Neural progenitor cell (in vitro differentiated cells): Measurements from ENCODE around the gene OGFOD2. TPM values are rescaled to one million over a fixed set of nuclear protein-coding genes. Genes with fewer than 3 reads are reported as not detected.
A peak's percentile ranks its signal among the peaks of the same experiment; 100 is the strongest.

Source experiments
- DNase-seq: peaks from one replicate; pipeline ENCODE4 v3.0.0-alpha.2; 2016; ENCODE audit warnings: low spot score
- H2AFZ ChIP-seq: fragments of 200-600 bp; sonication (generic); replicated peaks from 2 replicates; pipeline ENCODE4 v1.6.1; 2016; ENCODE audit warnings: antibody characterized with exemption
- H3F3A ChIP-seq: fragments of 200-600 bp; sonication (generic); 2 replicates; pipeline ENCODE4 v1.6.1; 2016; ENCODE audit warnings: antibody characterized with exemption, low read depth
- H3K27ac ChIP-seq: fragments of 200-600 bp; sonication (generic); 2 replicates; pipeline ENCODE4 v1.5.1; 2016; ENCODE audit warnings: mild to moderate bottlenecking
- H3K27me3 ChIP-seq: fragments of 200-600 bp; sonication (generic); 2 replicates; pipeline ENCODE4 v1.6.1; 2016; ENCODE audit warnings: mild to moderate bottlenecking, moderate library complexity
- H3K36me3 ChIP-seq: fragments of 200-600 bp; sonication (generic); 2 replicates; pipeline ENCODE4 v1.5.1; 2016
- H3K4me1 ChIP-seq: fragments of 200-600 bp; sonication (generic); 2 replicates; pipeline ENCODE4 v1.6.1; 2016; ENCODE audit warnings: mixed run types
- H3K4me2 ChIP-seq: fragments of 200-600 bp; sonication (generic); 2 replicates; pipeline ENCODE4 v1.6.1; 2016
- H3K4me3 ChIP-seq: fragments of 200-600 bp; sonication (generic); 2 replicates; pipeline ENCODE4 v1.5.1; 2016
- H3K79me2 ChIP-seq: fragments of 200-600 bp; sonication (generic); 2 replicates; pipeline ENCODE4 v1.6.1; 2016; ENCODE audit warnings: low read depth
- H3K9ac ChIP-seq: fragments of 200-600 bp; sonication (generic); 2 replicates; pipeline ENCODE4 v1.6.1; 2016
- H3K9me3 ChIP-seq: fragments of 200-600 bp; sonication (generic); 2 replicates; pipeline ENCODE4 v1.5.1; 2016; ENCODE audit warnings: low read depth
- H4K20me1 ChIP-seq: fragments of 200-600 bp; sonication (generic); 2 replicates; pipeline ENCODE4 v1.6.1; 2016; ENCODE audit warnings: low read depth
- H3K27ac Mint-ChIP-seq: 3 replicates; pipeline ENCODE4 v1.8.0; 2021; ENCODE audit warnings: mixed read lengths
- H3K27me3 Mint-ChIP-seq: 2 replicates; pipeline ENCODE4 v1.8.0; 2022; ENCODE audit warnings: low read depth, mild to moderate bottlenecking, inconsistent platforms, moderate library complexity, mixed read lengths; ENCODE audit not compliant: insufficient read depth
- H3K36me3 Mint-ChIP-seq: 3 replicates; pipeline ENCODE4 v1.8.0; 2021; ENCODE audit warnings: mixed read lengths
- H3K4me1 Mint-ChIP-seq: 3 replicates; pipeline ENCODE4 v1.8.0; 2021; ENCODE audit warnings: mixed read lengths
- H3K4me3 Mint-ChIP-seq: 3 replicates; pipeline ENCODE4 v1.8.0; 2021; ENCODE audit warnings: mild to moderate bottlenecking, moderate library complexity, mixed read lengths
- H3K9me3 Mint-ChIP-seq: 3 replicates; pipeline ENCODE4 v1.8.0; 2020; ENCODE audit warnings: mixed read lengths
- EZH2 ChIP-seq: fragments of 200-600 bp; sonication (generic); IDR thresholded peaks from 2 replicates; pipeline ENCODE4 v1.6.1; 2017; ENCODE audit warnings: antibody characterized with exemption, mild to moderate bottlenecking, moderate library complexity
- EZH2phosphoT487 ChIP-seq: fragments of 200-600 bp; sonication (generic); IDR thresholded peaks from 2 replicates; pipeline ENCODE4 v1.6.1; 2017; ENCODE audit warnings: antibody characterized with exemption
- total RNA-seq: library from RNA; depleted of rRNA; stranded (reverse); fragments of >200 nt; gene quantifications from 2 replicates; pipeline ENCODE4 v1.2.3, GENCODE V29; 2015; ENCODE audit warnings: low replicate concordance
- TF ChIP-seq, protein P1 (sequence below): fragments of 200-600 bp; sonication (generic); IDR thresholded peaks from 2 replicates; pipeline ENCODE4 v1.5.1; 2017; ENCODE audit warnings: antibody characterized with exemption, mild to moderate bottlenecking

The OGFOD2 gene
- total RNA-seq, 1 donor from 2014 or later = 9.9 TPM

- H3K4me1 Mint-ChIP-seq = peaks cover 33% of the 10 kb centered on the region
- peaks cover 10% of the 10 kb centered on the region for H3K79me2 ChIP-seq
- no peak overlapping the region for H3K4me3 ChIP-seq
- DNase-seq = no peak
- H3K36me3 ChIP-seq = no peaks in the 10 kb centered on the region
- H3K9ac ChIP-seq = no peak overlapping the region
- peaks cover 16% of the 10 kb centered on the region for H4K20me1 ChIP-seq
- H3F3A ChIP-seq = no peaks in the 10 kb centered on the region
- TF ChIP-seq EZH2 = no peak
- TF ChIP-seq EZH2phosphoT487 = no peak
- TF ChIP-seq, protein P1, sequence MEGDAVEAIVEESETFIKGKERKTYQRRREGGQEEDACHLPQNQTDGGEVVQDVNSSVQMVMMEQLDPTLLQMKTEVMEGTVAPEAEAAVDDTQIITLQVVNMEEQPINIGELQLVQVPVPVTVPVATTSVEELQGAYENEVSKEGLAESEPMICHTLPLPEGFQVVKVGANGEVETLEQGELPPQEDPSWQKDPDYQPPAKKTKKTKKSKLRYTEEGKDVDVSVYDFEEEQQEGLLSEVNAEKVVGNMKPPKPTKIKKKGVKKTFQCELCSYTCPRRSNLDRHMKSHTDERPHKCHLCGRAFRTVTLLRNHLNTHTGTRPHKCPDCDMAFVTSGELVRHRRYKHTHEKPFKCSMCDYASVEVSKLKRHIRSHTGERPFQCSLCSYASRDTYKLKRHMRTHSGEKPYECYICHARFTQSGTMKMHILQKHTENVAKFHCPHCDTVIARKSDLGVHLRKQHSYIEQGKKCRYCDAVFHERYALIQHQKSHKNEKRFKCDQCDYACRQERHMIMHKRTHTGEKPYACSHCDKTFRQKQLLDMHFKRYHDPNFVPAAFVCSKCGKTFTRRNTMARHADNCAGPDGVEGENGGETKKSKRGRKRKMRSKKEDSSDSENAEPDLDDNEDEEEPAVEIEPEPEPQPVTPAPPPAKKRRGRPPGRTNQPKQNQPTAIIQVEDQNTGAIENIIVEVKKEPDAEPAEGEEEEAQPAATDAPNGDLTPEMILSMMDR = no peak
- H2AFZ ChIP-seq = no peak overlapping the region
- H3K4me1 ChIP-seq = peaks cover 8% of the 10 kb centered on the region
- no peak overlapping the region for H3K4me3 Mint-ChIP-seq
- no peaks in the 10 kb centered on the region for H3K9me3 ChIP-seq
- H3K27ac ChIP-seq = no peak overlapping the region
- H3K27me3 Mint-ChIP-seq = peaks cover 3% of the 10 kb centered on the region
- H3K27ac Mint-ChIP-seq = no peak overlapping the region
- peaks cover 3% of the 10 kb centered on the region for H3K36me3 Mint-ChIP-seq
- H3K4me2 ChIP-seq = no peak overlapping the region
- no peaks in the 10 kb centered on the region for H3K27me3 ChIP-seq
- H3K9me3 Mint-ChIP-seq = no peaks in the 10 kb centered on the region
Observed at GRCh38 chr12:122986258-122986871, 11.3 kb downstream of the OGFOD2 start.

GRCh38 chr12:122987086-122987951 lies 12.3 kb downstream of the OGFOD2 start:
- TF ChIP-seq, protein P1 = no peak
- TF ChIP-seq EZH2 = no peak
- no peak for DNase-seq
- Mint-ChIP-seq H3K4me3 (no peak overlapping the region), H3K27ac (no peak overlapping the region), H3K9me3 (no peaks in the 10 kb centered on the region), H3K4me1 (peaks cover 27% of the 10 kb centered on the region), H3K27me3 (peaks cover 3% of the 10 kb centered on the region), H3K36me3 (peaks cover 3% of the 10 kb centered on the region)
- H2AFZ ChIP-seq = no peak overlapping the region
- H4K20me1 ChIP-seq = peaks cover 7% of the 10 kb centered on the region
- H3F3A ChIP-seq = no peaks in the 10 kb centered on the region
- H3K79me2 ChIP-seq = peaks cover under 1% of the 10 kb centered on the region
- H3K27ac ChIP-seq = no peak overlapping the region
- H3K4me2 ChIP-seq = no peak overlapping the region
- H3K9ac ChIP-seq = peak overlapping the region; percentile 13
- H3K9me3 ChIP-seq = no peaks in the 10 kb centered on the region
- H3K4me1 ChIP-seq = no peaks in the 10 kb centered on the region
- H3K36me3 ChIP-seq = no peaks in the 10 kb centered on the region
- no peak overlapping the region for H3K4me3 ChIP-seq
- H3K27me3 ChIP-seq = no peaks in the 10 kb centered on the region

GRCh38 chr12:122988036-122988435 lies 13.0 kb downstream of the OGFOD2 start:
- no peaks in the 10 kb centered on the region for H3K9me3 Mint-ChIP-seq
- H3K36me3 Mint-ChIP-seq = peaks cover 3% of the 10 kb centered on the region

More at GRCh38 chr12:122988036-122988435, 13.0 kb downstream of the OGFOD2 start:
- Histone ChIP-seq H3K4me1 (no peaks in the 10 kb centered on the region), H3K36me3 (no peaks in the 10 kb centered on the region), H3K9ac (peak overlapping the region; percentile 13), H3K9me3 (no peaks in the 10 kb centered on the region), H3K27me3 (no peaks in the 10 kb centered on the region), H4K20me1 (peaks cover 3% of the 10 kb centered on the region), H3K79me2 (no peaks in the 10 kb centered on the region), H3K4me3 (no peak overlapping the region), H3F3A (no peaks in the 10 kb centered on the region), H2AFZ (no peak overlapping the region), H3K27ac (no peak overlapping the region), H3K4me2 (no peak overlapping the region)
- TF ChIP-seq, protein P1 = no peak
- TF ChIP-seq EZH2phosphoT487 (no peak), EZH2 (no peak)
- no peak for DNase-seq
- peaks cover 3% of the 10 kb centered on the region for H3K27me3 Mint-ChIP-seq
- H3K4me1 Mint-ChIP-seq = peaks cover 23% of the 10 kb centered on the region
- no peak overlapping the region for H3K4me3 Mint-ChIP-seq
- no peak overlapping the region for H3K27ac Mint-ChIP-seq
